ENCODE results near the gene CEBPE. TPM values are rescaled to one million over a fixed set of nuclear protein-coding genes. Genes with fewer than 3 reads are reported as not detected.

CEBPE gene
- total and polyA plus RNA-seq, 2 donors (not counting 3 experiments of a cell fraction or from before 2014, with no cell fraction given): not detected

- peaks cover 74% of the 10 kb centered on the region for H3K79me2 ChIP-seq (ENCODE audit: control insufficient read depth, insufficient read depth, low read length)
- H3K4me2 ChIP-seq (ENCODE audit: insufficient read depth, low read length): peak within 1 kb of the TSS; percentile 99
- FAIRE-seq (peak; percentile 98), DNase-seq (ENCODE audit: low read depth, low spot score) (peak; percentile 94)
- H3K27ac ChIP-seq (ENCODE audit: insufficient read depth, low read depth, low read length): peak within 1 kb of the TSS; percentile 89
- CTCF ChIA-PET: interaction anchor here (0.6 to 5.1 kb wide), 22 partner anchors 9 to 206 kb away, joined by 3 to 83 read pairs (median 6); no protein-coding TSS in a partner anchor
- TF ChIP-seq EZH2 (IDR thresholded peaks at IDR 0.05; ENCODE audit: borderline replicate concordance, low read depth, low read length, severe bottlenecking) (no peak), CTCF (IDR thresholded peaks at IDR 0.05; ENCODE audit: extremely low read depth in 1 of 2, insufficient read depth in 1 of 2, low read depth in 1 of 2, low read length in 2 of 2) (no peak), POLR2A (IDR thresholded peaks at IDR 0.05; ENCODE audit: low read depth, low read length) (peak; percentile 56), POLR2AphosphoS5 (IDR thresholded peaks at IDR 0.05; ENCODE audit: insufficient read depth, low read depth, low read length) (no peak), JUN (IDR thresholded peaks at IDR 0.05; ENCODE audit: borderline replicate concordance, insufficient read depth, insufficient read length, low read depth) (no peak), MYC (IDR thresholded peaks at IDR 0.05; ENCODE audit: low read depth, low read length) (no peak), FOS (IDR thresholded peaks at IDR 0.05; ENCODE audit: borderline replicate concordance, insufficient read depth, low read length) (no peak)
- peaks cover 36% of the 10 kb centered on the region for H3K4me1 ChIP-seq (ENCODE audit: control insufficient read depth, extremely low read depth, insufficient read depth, low read length)
- H3K4me3 ChIP-seq (replicated peaks in 1 of 3; ENCODE audit: insufficient read depth in 1 of 3, low read depth in 1 of 3, low read length in 3 of 3): peak within 1 kb of the TSS; percentile 87 to 99 (median 94)
- POLR2A ChIA-PET: interaction anchor here (0.6 to 1.9 kb wide), 17 partner anchors 8 to 710 kb away, joined by 3 to 12 read pairs (median 4); partner anchors contain the start of genes PABPN1 and RBM23
- H3K36me3 ChIP-seq (ENCODE audit: control insufficient read depth in 2 of 2, extremely low read depth in 1 of 2, insufficient read depth in 2 of 2, low read length in 2 of 2): peaks cover 11 to 23% of the 10 kb centered on the region in 2 experiments
- no peaks in the 10 kb centered on the region for H3K9me1 ChIP-seq (replicated peaks; ENCODE audit: control insufficient read depth, extremely low read depth, insufficient read depth, low read length)
- intact Hi-C loops (cut with micrococcal nuclease) (loop anchor here (1.0 to 2.0 kb wide), 3 partner anchors 16 to 227 kb away; partner anchors contain the start of gene PABPN1), dilution Hi-C loops (cut with MboI; ENCODE audit: extremely low pct_ligation_motif_present, low sequenced_read_pairs) (no loop called here)
- peaks cover 4% of the 10 kb centered on the region for H4K20me1 ChIP-seq (replicated peaks; ENCODE audit: control insufficient read depth, extremely low read depth, insufficient read depth, low read length)
- no TSS peak for BruUV-seq (replicated peaks)
- H3K9me3 ChIP-seq (replicated peaks; ENCODE audit: control insufficient read depth, insufficient read depth, low read length): no peaks in the 10 kb centered on the region
- H2AFZ ChIP-seq (ENCODE audit: low read depth, low read length): peak within 1 kb of the TSS; percentile 88
- H3K9ac ChIP-seq (replicated peaks; ENCODE audit: extremely low read depth, insufficient read depth, low read length): peak within 1 kb of the TSS; percentile 94
- no peaks in the 10 kb centered on the region for H3K27me3 ChIP-seq (ENCODE audit: control insufficient read depth in 2 of 2, insufficient read depth in 2 of 2, low read length in 2 of 2)
Measured at GRCh38 chr14:23094666-23095195, 24.3 kb downstream of the CEBPE start, which contains the start of gene ACIN1. Gene ACIN1 (minus strand): TSS chr14:23095136. CDS start chr14:23095112, 24 bp downstream.

Data from endothelial cell of umbilical vein (primary cell).